ENCODE measurements around the gene PIGH.

DNA sequence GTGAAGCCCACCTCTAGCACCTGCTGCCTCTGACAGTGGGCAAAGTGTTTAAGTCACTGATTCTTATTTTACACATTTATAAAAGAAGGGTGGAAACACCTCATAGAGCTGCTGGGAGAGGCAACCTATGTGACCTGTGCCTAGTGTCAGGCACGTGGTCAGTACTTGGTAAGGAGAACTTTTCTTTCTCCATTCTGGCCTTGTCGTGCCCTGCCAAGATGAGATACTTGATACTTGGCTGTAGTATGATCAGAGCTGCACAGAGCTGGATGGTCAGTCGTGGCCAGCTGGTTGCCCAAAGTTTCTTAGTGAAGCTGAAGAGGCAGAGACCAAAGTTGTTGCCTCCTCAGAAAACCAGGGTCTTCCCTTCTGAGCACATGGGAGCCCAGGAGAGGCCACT lies 42.4 kb downstream of the PIGH start:
- TF ChIP-seq, protein P1, sequence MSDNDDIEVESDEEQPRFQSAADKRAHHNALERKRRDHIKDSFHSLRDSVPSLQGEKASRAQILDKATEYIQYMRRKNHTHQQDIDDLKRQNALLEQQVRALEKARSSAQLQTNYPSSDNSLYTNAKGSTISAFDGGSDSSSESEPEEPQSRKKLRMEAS (IDR thresholded peaks at IDR 0.05; ENCODE audit: low read depth, low read length) = no peak
- no peak for TF ChIP-seq POLR2A (IDR thresholded peaks at IDR 0.05; ENCODE audit: low read depth, low read length)
